Fibroblast of peridontal ligament (primary cell): ENCODE data around the gene BMP7.

Source experiments
- DNase-seq: peaks from one replicate; pipeline ENCODE4 v3.0.0-alpha.2; 2010; ENCODE audit errors: extremely low read depth

The BMP7 gene

GRCh38 chr20:57266291-57267157, at the start of gene BMP7:
BMP7 (minus strand) TSS chr20:57266641; CDS start chr20:57266122, 519 bp downstream.
- DNase-seq = no peak

- no peak for DNase-seq
Observed at GRCh38 chr20:57315976-57316480, 49.6 kb upstream of the BMP7 start.

- no peak for DNase-seq
Observed at GRCh38 chr20:57315083-57315975, 48.9 kb upstream of the BMP7 start.

GRCh38 chr20:57313951-57314350, 47.5 kb upstream of the BMP7 start:
- no peak for DNase-seq

GRCh38 chr20:57313230-57313629, 46.8 kb upstream of the BMP7 start:
- no peak for DNase-seq

GRCh38 chr20:57312138-57312537, 45.7 kb upstream of the BMP7 start:
- DNase-seq = no peak

- no peak for DNase-seq
Observed at GRCh38 chr20:57310821-57311514, 44.5 kb upstream of the BMP7 start.

- no peak for DNase-seq
Observed at GRCh38 chr20:57309544-57310115, 43.2 kb upstream of the BMP7 start.

- no peak for DNase-seq
Observed at GRCh38 chr20:57308451-57309271, 42.2 kb upstream of the BMP7 start.

GRCh38 chr20:57306747-57307146, 40.3 kb upstream of the BMP7 start:
- DNase-seq = no peak

- DNase-seq = no peak
Observed at GRCh38 chr20:57301026-57301425, 34.6 kb upstream of the BMP7 start.

- no peak for DNase-seq
Observed at GRCh38 chr20:57298457-57298856, 32.0 kb upstream of the BMP7 start.

GRCh38 chr20:57294550-57294949, 28.1 kb upstream of the BMP7 start:
- no peak for DNase-seq

GRCh38 chr20:57293995-57294394, 27.6 kb upstream of the BMP7 start:
- no peak for DNase-seq

GRCh38 chr20:57292611-57293010, 26.2 kb upstream of the BMP7 start:
- no peak for DNase-seq

GRCh38 chr20:57291694-57292093, 25.3 kb upstream of the BMP7 start:
- no peak for DNase-seq

GRCh38 chr20:57291003-57291402, 24.6 kb upstream of the BMP7 start:
- DNase-seq = no peak

- DNase-seq = no peak
Observed at GRCh38 chr20:57290178-57290484, 23.7 kb upstream of the BMP7 start.

GRCh38 chr20:57289391-57290177, 23.1 kb upstream of the BMP7 start:
- DNase-seq = no peak

GRCh38 chr20:57288651-57289277, 22.3 kb upstream of the BMP7 start:
- DNase-seq = no peak
